ENCODE data around the gene TBCE.
A peak's percentile ranks its signal among the peaks of the same experiment; 100 is the strongest.
"Not testable (repeated sequence)": the region's sequence is repeated elsewhere in the genome, so short reads cannot be mapped to it uniquely, and the experiment has no call there.

The TBCE gene

DNA sequence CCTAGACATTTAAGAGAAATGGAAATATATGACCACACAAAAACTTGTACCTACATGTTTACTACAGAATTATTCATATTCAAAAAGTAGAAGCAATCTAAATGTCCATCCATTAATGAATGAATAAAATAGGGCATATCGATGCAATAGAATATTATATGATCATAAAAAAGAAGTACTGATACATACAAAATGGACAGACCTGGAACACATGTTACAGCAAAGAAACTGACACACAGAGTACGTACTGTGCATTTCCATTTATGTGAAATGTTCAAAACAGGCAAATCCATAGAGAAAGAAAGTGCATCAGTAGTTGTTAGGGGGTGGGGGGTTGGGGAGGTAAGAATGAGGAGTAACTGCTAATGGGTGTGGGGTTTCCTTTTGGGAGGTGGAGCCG is 97.8 kb downstream of the TBCE start:
- TF ChIP-seq CTCF (IDR thresholded peaks at IDR 0.05; ENCODE audit: insufficient read depth, low read depth, low read length, missing control alignments), result no peak
- H3K4me3 ChIP-seq (ENCODE audit: low read length), result no peak overlapping the region
- no peak for DNase-seq (ENCODE audit: low read depth)

DNA sequence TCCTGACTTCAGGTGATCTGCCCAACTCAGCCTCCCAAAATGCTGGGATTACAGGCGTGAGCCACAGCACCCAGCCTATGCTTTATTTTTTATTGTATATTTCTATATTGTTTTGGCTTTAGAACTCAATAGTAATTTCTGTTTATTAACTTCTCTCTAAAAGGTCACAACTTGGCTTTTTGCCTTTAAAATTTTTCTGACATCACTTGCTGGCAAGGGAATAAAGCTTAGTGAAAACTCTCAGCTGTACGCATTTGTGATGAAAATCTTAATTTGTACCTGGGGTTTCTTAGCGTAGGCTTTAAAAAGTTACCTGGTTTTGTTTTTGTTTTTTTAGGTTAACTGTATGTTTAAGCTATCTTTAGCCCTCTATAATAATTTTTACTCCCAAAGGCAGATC is 100.8 kb downstream of the TBCE start:
- H3K4me3 ChIP-seq (ENCODE audit: low read length), result no peak overlapping the region
- no peak for DNase-seq (ENCODE audit: low read depth)
- no peak for TF ChIP-seq CTCF (IDR thresholded peaks at IDR 0.05; ENCODE audit: insufficient read depth, low read depth, low read length, missing control alignments)

DNA sequence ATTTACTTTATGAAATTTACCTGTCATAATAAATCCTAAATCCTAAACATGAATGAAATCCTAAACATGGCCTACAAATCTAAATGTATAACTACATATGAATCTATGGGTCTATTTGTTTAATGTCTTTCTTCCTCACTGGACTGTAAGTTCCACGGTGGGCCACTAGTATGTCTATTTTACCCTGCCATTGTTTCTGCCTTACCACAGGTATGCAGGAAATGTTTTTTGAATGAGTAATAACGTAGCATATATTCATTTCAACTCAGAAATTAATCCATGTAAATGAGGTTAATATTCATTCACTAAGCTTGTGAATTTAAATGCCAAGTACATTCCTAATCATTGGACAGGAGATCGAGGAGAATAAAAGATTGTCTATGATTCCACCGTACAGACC is 101.7 kb downstream of the TBCE start:
- DNase-seq (ENCODE audit: low read depth), result peak; percentile 81
- peak; percentile 47 for TF ChIP-seq CTCF (IDR thresholded peaks at IDR 0.05; ENCODE audit: insufficient read depth, low read depth, low read length, missing control alignments)
- H3K4me3 ChIP-seq (ENCODE audit: low read length), result no peak overlapping the region

- not testable (repeated sequence) for DNase-seq (ENCODE audit: low read depth); H3K4me3 ChIP-seq (ENCODE audit: low read length)
Observed at GRCh38 chr1:235469897-235470296, 102.7 kb downstream of the TBCE start.

GRCh38 chr1:235470741-235471439 is 103.7 kb downstream of the TBCE start:
- no peak for DNase-seq (ENCODE audit: low read depth)
- H3K4me3 ChIP-seq (ENCODE audit: low read length), result no peak overlapping the region
- TF ChIP-seq CTCF (IDR thresholded peaks at IDR 0.05; ENCODE audit: insufficient read depth, low read depth, low read length, missing control alignments), result no peak

DNA sequence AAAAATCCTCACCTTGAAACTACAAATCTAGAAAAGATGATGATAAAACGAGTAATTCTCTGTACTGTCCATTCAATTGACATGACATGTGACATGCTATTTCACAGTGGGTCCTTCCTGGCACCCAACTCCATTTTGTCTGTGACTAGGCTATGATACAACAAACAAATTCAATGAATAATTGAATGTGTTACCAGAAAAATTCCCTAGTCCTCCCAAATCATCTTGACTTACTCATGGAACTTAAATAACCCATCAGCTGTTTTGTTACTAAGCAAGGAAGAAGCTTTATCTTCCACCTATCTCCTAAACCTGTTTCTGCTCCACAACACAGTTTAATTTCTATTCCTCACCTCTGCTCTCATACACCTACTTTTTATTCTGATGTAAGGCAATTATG is 106.6 kb downstream of the TBCE start:
- no peak overlapping the region for H3K4me3 ChIP-seq (ENCODE audit: low read length)
- TF ChIP-seq CTCF (IDR thresholded peaks at IDR 0.05; ENCODE audit: insufficient read depth, low read depth, low read length, missing control alignments), result no peak
- DNase-seq (ENCODE audit: low read depth), result peak; percentile 32

DNA sequence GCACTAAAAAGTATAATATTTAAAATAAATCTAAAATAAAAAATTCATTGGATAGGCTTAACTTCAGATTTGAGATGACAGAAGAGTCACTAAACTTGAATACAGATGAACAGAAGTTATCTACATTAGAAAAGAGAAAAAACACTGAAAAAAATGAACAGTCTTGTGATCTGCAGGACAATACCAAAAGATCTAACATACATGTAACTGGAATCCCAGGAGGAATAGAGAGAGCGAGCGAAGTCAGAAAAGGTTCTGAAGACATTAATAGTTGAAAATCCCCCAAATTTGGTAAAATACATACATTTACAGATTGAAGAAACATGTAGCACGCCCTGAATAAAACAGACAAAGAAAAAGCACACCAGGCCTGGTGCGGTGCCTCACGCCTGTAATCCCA is 115.9 kb downstream of the TBCE start:
- no peak for DNase-seq (ENCODE audit: low read depth)
- TF ChIP-seq CTCF (IDR thresholded peaks at IDR 0.05; ENCODE audit: insufficient read depth, low read depth, low read length, missing control alignments), result no peak
- H3K4me3 ChIP-seq (ENCODE audit: low read length), result no peak overlapping the region

All from epithelial cell of esophagus (primary cell).